A549 (cell line): ENCODE data around the gene NACC2. TPM values are rescaled to one million over a fixed set of nuclear protein-coding genes. Genes with fewer than 3 reads are reported as not detected.
A peak's percentile ranks its signal among the peaks of the same experiment; 100 is the strongest.

ENCODE experiments used
- ATAC-seq, 2 experiments: fragments of 200-7000 bp in 1 of 2; fragments of >200 bp in 1 of 2; cut with Nextera tagmentation in 1 of 2; cut with Tn5 transposase in 1 of 2; 3 replicates each; pipeline versions ENCODE4 v1.8.0 to v1.9.1; 2018 to 2020; ENCODE audit warnings: mild to moderate bottlenecking in 1 of 2, moderate library complexity in 1 of 2
- CTCF ChIA-PET: fragments of 300-600 bp; sonication (Branson Sonifier 250); formaldehyde crosslinking; extraction: SDS; loops from one replicate; lab custom pipeline; 2021; ENCODE audit warnings: antibody characterized with exemption, inconsistent platforms; lab: Yijun Ruan, JAX
- POLR2A ChIA-PET: fragments of 350-600 bp; formaldehyde crosslinking; extraction: SDS; loops from one replicate; lab custom pipeline; 2021; ENCODE audit warnings: antibody characterized with exemption, inconsistent platforms; lab: Yijun Ruan, JAX
- DNase-seq, 2 experiments: peaks; one replicate each; pipeline versions ENCODE4 v3.0.0 to v3.0.0-alpha.2; 2011 to 2016; ENCODE audit warnings: low read depth in 1 of 2, low spot score in 1 of 2
- FAIRE-seq: peaks from 2 replicates; lab custom pipeline; 2011; peaks lifted over from hg19 to GRCh38; lab: Jason Lieb, UNC
- H3K27ac ChIP-seq, 2 experiments: fragments of >200 bp; sonication (Bioruptor Twin); formaldehyde crosslinking; 3 replicates each; pipeline ENCODE4 v1.5.1; 2016 to 2017
- H3K4me1 ChIP-seq: fragments of >200 bp; sonication (Bioruptor Twin); formaldehyde crosslinking; 3 replicates; pipeline ENCODE4 v1.6.1; 2016
- H3K4me2 ChIP-seq: fragments of >200 bp; sonication (Bioruptor Twin); formaldehyde crosslinking; 3 replicates; pipeline ENCODE4 v1.6.1; 2016
- H3K4me3 ChIP-seq: fragments of >200 bp; sonication (Bioruptor Twin); formaldehyde crosslinking; 3 replicates; pipeline ENCODE4 v1.5.1; 2016
- H3K9me3 ChIP-seq: fragments of >200 bp; sonication (Bioruptor Twin); formaldehyde crosslinking; 3 replicates; pipeline ENCODE4 v1.6.1; 2016
- ATOH8 ChIP-seq: fragments of 250-450 bp; sonication (Bioruptor Pico); IDR thresholded peaks from 2 replicates; pipeline ENCODE4 v1.5.0; 2020; ENCODE audit warnings: low read depth, mild to moderate bottlenecking, moderate library complexity
- BCL3 ChIP-seq: fragments of >200 bp; sonication (Bioruptor Twin); formaldehyde crosslinking; IDR thresholded peaks from 3 replicates; pipeline ENCODE4 v1.6.1; 2016
- BHLHE40 ChIP-seq: IDR thresholded peaks from 2 replicates; pipeline ENCODE4 v1.6.1; 2012; ENCODE audit warnings: low read depth, low read length, inconsistent platforms
- CEBPB ChIP-seq, 2 experiments: fragments of >200 bp in 1 of 2; sonication (Bioruptor Twin) in 1 of 2; formaldehyde crosslinking in 1 of 2; IDR thresholded peaks; 2 replicates each; pipeline ENCODE4 v1.6.1; 2012 to 2016
- CHD4 ChIP-seq: fragments of 200-600 bp; sonication (generic); IDR thresholded peaks from 2 replicates; pipeline ENCODE4 v1.6.1; 2016; ENCODE audit warnings: antibody characterized with exemption, mild to moderate bottlenecking, borderline replicate concordance
- FOSB ChIP-seq: fragments of 250-450 bp; sonication (Bioruptor Pico); IDR thresholded peaks from 2 replicates; pipeline ENCODE4 v1.5.0; 2020; ENCODE audit warnings: mild to moderate bottlenecking, moderate library complexity
- FOXS1 ChIP-seq: fragments of 250-450 bp; sonication (Bioruptor Pico); IDR thresholded peaks from 2 replicates; pipeline ENCODE4 v1.5.0; 2020; ENCODE audit warnings: mild to moderate bottlenecking, moderate library complexity
- HEYL ChIP-seq: fragments of 250-450 bp; sonication (Bioruptor Pico); IDR thresholded peaks from 2 replicates; pipeline ENCODE4 v1.8.0; 2021; ENCODE audit warnings: mild to moderate bottlenecking, moderate library complexity
- HOXA7 ChIP-seq: fragments of 250-450 bp; sonication (Bioruptor Pico); IDR thresholded peaks from 2 replicates; pipeline ENCODE4 v1.5.0; 2020; ENCODE audit warnings: mild to moderate bottlenecking, moderate library complexity
- HOXB13 ChIP-seq: fragments of 250-450 bp; sonication (Bioruptor Pico); IDR thresholded peaks from 2 replicates; pipeline ENCODE4 v1.5.0; 2020; ENCODE audit warnings: low read depth, mild to moderate bottlenecking, moderate library complexity
- HOXB5 ChIP-seq: fragments of 250-450 bp; sonication (Bioruptor Pico); IDR thresholded peaks from 2 replicates; pipeline ENCODE4 v1.5.0; 2020; ENCODE audit warnings: mild to moderate bottlenecking, moderate library complexity
- JUN ChIP-seq, 2 experiments: fragments of >200 bp; sonication (Bioruptor Twin); formaldehyde crosslinking; IDR thresholded peaks; 2 replicates in 1 of 2; 3 replicates in 1 of 2; pipeline ENCODE4 v1.6.1; 2016 to 2017
- NFE2L2 ChIP-seq: fragments of 150-350 bp; conservative IDR thresholded peaks from 2 replicates; pipeline ENCODE4 v1.6.1; 2014; ENCODE audit warnings: low read length
- RAD21 ChIP-seq, 2 experiments: fragments of >200 bp in 1 of 2; sonication (Bioruptor Twin) in 1 of 2; formaldehyde crosslinking in 1 of 2; IDR thresholded peaks in 1 of 2; conservative IDR thresholded peaks in 1 of 2; 2 replicates in 1 of 2; 3 replicates in 1 of 2; pipeline ENCODE4 v1.6.1; 2012 to 2018; ENCODE audit warnings: inconsistent platforms in 1 of 2
- RARB ChIP-seq: fragments of 250-450 bp; sonication (Bioruptor Pico); IDR thresholded peaks from 2 replicates; pipeline ENCODE4 v1.8.0; 2021; ENCODE audit warnings: mild to moderate bottlenecking, moderate library complexity
- RCOR1 ChIP-seq: fragments of 150-350 bp; IDR thresholded peaks from 2 replicates; pipeline ENCODE4 v1.6.1; 2014; ENCODE audit warnings: antibody characterized with exemption, low read length, low read depth
- REST ChIP-seq: fragments of 200-600 bp; sonication (generic); IDR thresholded peaks from 2 replicates; pipeline ENCODE4 v1.6.1; 2016; ENCODE audit warnings: antibody characterized with exemption, mild to moderate bottlenecking, moderate library complexity
- SMC3 ChIP-seq: fragments of >200 bp; sonication (Bioruptor Twin); formaldehyde crosslinking; IDR thresholded peaks from 3 replicates; pipeline ENCODE4 v1.6.1; 2018; ENCODE audit warnings: inconsistent platforms
- TFCP2L1 ChIP-seq: fragments of 250-450 bp; sonication (Bioruptor Pico); IDR thresholded peaks from 2 replicates; pipeline ENCODE4 v1.5.0; 2021; ENCODE audit warnings: mild to moderate bottlenecking
- TP53 ChIP-seq: fragments of 250-450 bp; sonication (Bioruptor Pico); IDR thresholded peaks from 2 replicates; pipeline ENCODE4 v1.5.0; 2021; ENCODE audit warnings: mild to moderate bottlenecking, moderate library complexity
- ZC3H11A ChIP-seq: fragments of 450-650 bp; IDR thresholded peaks from 2 replicates; pipeline ENCODE4 v1.6.1; 2014; ENCODE audit warnings: antibody characterized with exemption, mild to moderate bottlenecking
- ZFP36 ChIP-seq: fragments of 450-650 bp; IDR thresholded peaks from 2 replicates; pipeline ENCODE4 v1.6.1; 2014; ENCODE audit warnings: borderline replicate concordance; ENCODE audit not compliant: partially characterized antibody
- ZSCAN20 ChIP-seq: fragments of 250-450 bp; sonication (Bioruptor Pico); IDR thresholded peaks from 2 replicates; pipeline ENCODE4 v1.8.0; 2022; ENCODE audit warnings: mild to moderate bottlenecking, moderate library complexity
- WGBS: methylation state at CpG from one replicate; pipeline ENCODE4 v1.1.6; 2017; ENCODE audit errors: missing lambda C conversion rate; 5-methylcytosine and 5-hydroxymethylcytosine counted together
- polyA plus RNA-seq, 4 experiments: library from polyadenylated mRNA; depleted of rRNA in 3 of 4; stranded (reverse); fragments of >200 nt; fragmentation: RNase III in 1 of 4; extraction: RNeasy Plus Mini Kit Qiagen cat#74134 plus additional on column Dnase treatment in 1 of 4; gene quantifications; 2 replicates in 3 of 4; 3 replicates in 1 of 4; pipeline ENCODE4 v1.2.3, GENCODE V29; 2011 to 2017

NACC2 gene
- polyA plus RNA-seq, 2 of the 4 experiments (the other 2 are of a cell fraction): 16.1 to 28.4 TPM

GRCh38 chr9:136114610-136115009, 19.5 kb upstream of the NACC2 start:
- DNase-seq: no peak
- ChIA-PET CTCF (interaction anchor here (0.6 to 8.1 kb wide), 5 partner anchors 7 to 735 kb away, joined by 4 to 41 read pairs (median 8); no protein-coding TSS in a partner anchor), POLR2A (interaction anchor here (0.9 kb wide), 1 partner anchor 63 kb away, joined by 3 read pairs; no protein-coding TSS in a partner anchor)
- FAIRE-seq: no peak
- H3K4me1 ChIP-seq: peaks cover 23% of the 10 kb centered on the region
- 93% methylated on average over 18 of the region's 18 CpGs for WGBS
- no peak overlapping the region for H3K27ac ChIP-seq
- H3K9me3 ChIP-seq: no peaks in the 10 kb centered on the region
- no peak overlapping the region for H3K4me2 ChIP-seq
- ATAC-seq: no peak
- TF ChIP-seq FOSB (CRISPR knock-in tag): no peak
- no peak for TF ChIP-seq BCL3
- no peak for TF ChIP-seq RCOR1
- TF ChIP-seq ZSCAN20 (CRISPR knock-in tag): no peak
- no peak for TF ChIP-seq REST
- no peak for TF ChIP-seq RAD21 (conservative IDR thresholded peaks at IDR 0.05 in 1 of 2, IDR thresholded peaks at IDR 0.05 in 1 of 2)
- TF ChIP-seq ATOH8 (CRISPR knock-in tag): no peak
- TF ChIP-seq TFCP2L1: no peak
- TF ChIP-seq JUN (IDR thresholded peaks at IDR 0.05): 0 out of 5 replicates have a peak, but pooled peaks of 1 of the 2 experiments have one; percentile 5
- no peak for TF ChIP-seq HOXA7 (CRISPR knock-in tag)
- TF ChIP-seq HOXB5 (CRISPR knock-in tag): no peak
- TF ChIP-seq CEBPB (IDR thresholded peaks at IDR 0.05): no peak
- TF ChIP-seq BHLHE40: 0 out of 2 replicates have a peak, but pooled peaks have one; percentile 1
- H3K4me3 ChIP-seq: no peak overlapping the region

GRCh38 chr9:136112541-136112940, 17.5 kb upstream of the NACC2 start:
- ChIA-PET CTCF (interaction anchor here (0.9 to 8.1 kb wide), 5 partner anchors 9 to 146 kb away, joined by 4 to 41 read pairs (median 5); no protein-coding TSS in a partner anchor), POLR2A (interaction anchor here (1.9 kb wide), 1 partner anchor 15 kb away, joined by 5 read pairs; no protein-coding TSS in a partner anchor)
- Histone ChIP-seq H3K27ac (peak overlapping the region in 1 of 2 experiments; percentile 97; a peak in 3 of 6 replicates), H3K4me3 (no peak overlapping the region), H3K9me3 (no peaks in the 10 kb centered on the region), H3K4me1 (peaks cover 40% of the 10 kb centered on the region), H3K4me2 (no peak overlapping the region)
- ATAC-seq (no peak), FAIRE-seq (no peak)
- 88% methylated on average over 11 of the region's 11 CpGs for WGBS
- TF ChIP-seq FOXS1 (no peak), RARB (CRISPR knock-in tag) (no peak), ZFP36 (no peak), CHD4 (no peak), HOXB13 (CRISPR knock-in tag) (no peak), BHLHE40 (no peak), NFE2L2 (no peak), ZC3H11A (no peak), SMC3 (no peak), TP53 (no peak), HEYL (no peak)
- TF ChIP-seq, all 56 proteins: peak for 0
- DNase-seq: no peak
